GM21528 (cell line): ENCODE data around the gene CNTN6.

Source experiments
- ATAC-seq: cut with Tn5 transposase; IDR thresholded peaks from one replicate; pipeline ENCODE4 v1.9.1; 2021; ENCODE audit warnings: mild to moderate bottlenecking, moderate library complexity; ENCODE audit not compliant: unreplicated experiment, low FRiP score

CNTN6 gene

DNA sequence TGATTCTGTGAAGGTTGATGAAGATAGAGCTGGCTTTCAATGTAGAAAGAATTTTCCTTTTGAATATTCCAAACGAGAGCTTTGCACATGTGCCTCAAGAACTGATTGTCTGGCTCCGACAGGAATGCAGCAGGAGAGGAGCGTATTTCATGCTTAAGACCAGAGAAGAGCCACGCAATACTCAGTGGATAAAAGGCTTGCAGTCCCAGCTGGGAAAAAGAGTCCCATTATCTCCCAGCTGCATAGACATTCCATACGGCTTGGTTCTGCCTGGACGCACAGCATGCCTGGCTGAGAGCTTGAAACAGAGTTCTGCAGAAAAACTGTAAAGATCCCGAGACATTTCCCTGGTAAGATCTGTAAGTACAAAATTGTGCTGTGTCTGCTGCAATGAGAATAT is at the start of gene CNTN6:
Gene CNTN6, plus strand, starts transcription at position 254 of the 400 bp plus-strand sequence. CDS start 54,985 bp downstream, outside the sequence.
- ATAC-seq: no peak

GRCh38 chr3:1048558-1048957 is 44.3 kb upstream of the CNTN6 start:
- ATAC-seq: no peak

- ATAC-seq: no peak
Measured at GRCh38 chr3:1055870-1056269, 37.0 kb upstream of the CNTN6 start.

GRCh38 chr3:1056744-1057143 is 36.1 kb upstream of the CNTN6 start:
- ATAC-seq: no peak

DNA sequence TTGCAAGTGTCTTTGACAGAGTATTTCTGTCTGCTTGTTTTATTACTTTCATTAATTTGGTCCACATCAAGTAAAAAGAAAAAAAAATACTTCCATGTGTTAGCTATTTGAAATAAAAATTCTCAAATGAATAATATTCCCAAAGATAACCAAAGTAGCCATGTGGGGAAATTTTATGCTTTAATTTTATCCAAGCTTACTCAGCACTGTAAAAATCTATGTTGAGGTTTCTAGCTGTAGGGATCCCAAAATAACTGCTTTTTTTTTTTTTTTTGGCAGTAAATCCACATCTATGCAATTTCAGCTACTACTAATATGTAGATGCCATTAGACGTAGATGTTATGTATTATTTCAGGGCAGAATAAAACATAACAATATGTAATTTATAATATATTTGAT is 35.4 kb upstream of the CNTN6 start:
- no peak for ATAC-seq

GRCh38 chr3:1068985-1069384 is 23.8 kb upstream of the CNTN6 start:
- ATAC-seq: no peak

DNA sequence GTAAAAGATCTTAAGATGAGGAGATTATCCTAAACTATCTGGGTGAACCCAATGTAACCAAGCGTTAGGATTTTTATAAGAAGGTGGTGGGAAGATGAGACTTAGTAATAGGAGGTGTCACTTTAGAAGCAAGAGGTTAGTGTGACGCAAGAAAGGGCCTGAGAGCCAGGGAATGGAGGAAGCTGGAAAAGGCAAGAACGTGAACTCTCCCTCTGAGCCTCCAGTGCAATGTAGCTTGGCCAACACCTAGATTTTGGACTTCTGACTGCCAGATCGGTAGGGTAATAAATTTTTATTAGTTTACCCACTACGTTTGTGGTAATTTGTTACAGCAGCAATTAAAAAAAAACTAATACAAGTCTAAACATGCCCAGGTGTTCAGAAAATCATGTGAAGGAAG is 20.8 kb upstream of the CNTN6 start:
- no peak for ATAC-seq

- no peak for ATAC-seq
Measured at GRCh38 chr3:1079662-1080061, 13.2 kb upstream of the CNTN6 start.

GRCh38 chr3:1082108-1082507 is 10.7 kb upstream of the CNTN6 start:
- no peak for ATAC-seq

GRCh38 chr3:1087066-1087560 is 5.7 kb upstream of the CNTN6 start:
- no peak for ATAC-seq

DNA sequence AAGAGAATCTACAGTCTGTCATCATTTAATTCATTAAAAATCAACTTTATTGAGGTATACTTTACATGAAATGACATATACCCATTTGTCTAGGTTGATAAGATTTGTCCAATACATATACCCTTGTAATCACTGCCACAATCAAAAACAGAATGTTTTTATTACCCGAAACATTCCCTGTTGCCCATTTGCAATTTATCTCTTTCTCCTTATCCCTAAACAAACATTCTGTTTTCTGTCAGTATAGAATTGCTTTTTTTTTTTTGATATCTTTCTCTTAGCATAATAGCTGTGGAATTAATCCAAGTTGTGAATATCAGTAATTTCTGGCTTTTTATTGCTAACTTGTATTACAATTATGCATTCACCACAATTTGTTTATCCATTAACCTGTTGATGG is 4.3 kb upstream of the CNTN6 start:
- no peak for ATAC-seq

GRCh38 chr3:1091286-1091685 is 1.5 kb upstream of the CNTN6 start:
- ATAC-seq: no peak

DNA sequence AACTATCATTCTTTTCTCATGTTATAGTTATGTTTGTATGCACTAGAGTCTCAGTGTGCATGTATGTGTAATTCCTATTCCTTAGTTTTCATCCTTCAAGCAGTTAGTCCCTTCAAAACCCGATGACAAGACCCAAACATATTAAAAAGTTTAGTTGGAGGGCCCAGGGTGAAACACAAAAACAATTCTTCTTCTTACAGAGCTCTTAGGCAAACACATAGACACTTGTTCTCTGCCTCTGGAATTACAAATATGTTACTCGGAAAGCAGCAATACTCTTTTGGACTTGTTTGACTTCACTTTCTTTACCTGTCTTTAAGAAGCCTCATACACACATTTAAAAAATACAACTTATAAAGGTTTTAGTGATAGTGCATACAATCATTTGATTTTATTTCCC is 763 bp upstream of the CNTN6 start:
- ATAC-seq: no peak

GRCh38 chr3:1093217-1093616 is 393 bp downstream of the CNTN6 start:
- no peak for ATAC-seq

GRCh38 chr3:1103525-1103924 is 10.7 kb downstream of the CNTN6 start:
- ATAC-seq: no peak

DNA sequence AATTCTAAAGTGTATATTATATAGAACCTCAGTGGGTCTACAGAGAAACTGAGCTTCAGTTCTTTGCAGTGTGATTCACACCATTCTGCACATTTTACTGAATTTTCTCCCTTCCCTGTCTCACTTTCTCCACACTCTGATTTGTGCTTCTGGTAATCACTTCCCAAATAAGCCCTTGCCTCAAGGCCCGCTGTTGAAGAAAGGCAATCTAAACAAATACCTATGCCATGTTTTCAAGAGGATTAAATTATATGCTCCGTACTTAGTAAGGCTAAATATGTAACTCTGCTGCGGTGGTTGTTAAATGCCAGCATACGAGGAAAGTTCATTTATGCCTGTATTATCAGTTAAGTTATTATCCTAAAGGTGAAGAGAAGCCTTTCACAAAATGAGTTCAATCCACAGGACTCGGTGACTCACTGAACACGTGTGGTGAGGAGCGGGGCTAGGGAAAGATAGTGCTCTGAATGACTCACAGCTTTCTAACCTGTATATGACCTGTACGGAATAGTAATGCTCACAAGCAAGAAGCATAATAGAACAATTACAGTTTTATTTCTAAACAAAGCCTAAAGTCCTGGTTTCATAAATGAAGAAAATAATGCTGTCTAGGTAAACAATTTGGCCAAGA is 25.1 kb downstream of the CNTN6 start:
- no peak for ATAC-seq

GRCh38 chr3:1131166-1131565 is 38.3 kb downstream of the CNTN6 start:
- ATAC-seq: no peak

DNA sequence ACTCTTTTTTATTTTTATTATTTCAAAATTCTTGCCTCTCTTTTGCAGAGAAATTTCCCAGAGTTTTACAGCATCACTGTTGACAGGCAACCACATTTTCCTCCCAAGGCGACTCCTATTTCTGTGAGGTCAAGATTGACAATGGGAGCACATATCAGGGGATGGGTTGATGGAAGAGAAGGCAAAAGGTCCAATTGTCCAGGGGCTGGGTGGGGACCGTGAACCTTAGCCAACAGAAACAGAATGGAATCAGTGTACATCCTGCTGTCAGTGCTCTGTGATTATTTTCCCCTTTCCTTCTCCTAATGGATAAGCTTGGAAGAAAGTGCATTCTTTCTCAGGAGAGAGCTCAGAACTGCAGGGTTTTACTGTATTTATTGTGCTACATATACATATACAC is 42.4 kb downstream of the CNTN6 start:
- no peak for ATAC-seq

- ATAC-seq: no peak
Measured at GRCh38 chr3:1138036-1138435, 45.2 kb downstream of the CNTN6 start.

GRCh38 chr3:1139071-1139470 is 46.2 kb downstream of the CNTN6 start:
- ATAC-seq: no peak

DNA sequence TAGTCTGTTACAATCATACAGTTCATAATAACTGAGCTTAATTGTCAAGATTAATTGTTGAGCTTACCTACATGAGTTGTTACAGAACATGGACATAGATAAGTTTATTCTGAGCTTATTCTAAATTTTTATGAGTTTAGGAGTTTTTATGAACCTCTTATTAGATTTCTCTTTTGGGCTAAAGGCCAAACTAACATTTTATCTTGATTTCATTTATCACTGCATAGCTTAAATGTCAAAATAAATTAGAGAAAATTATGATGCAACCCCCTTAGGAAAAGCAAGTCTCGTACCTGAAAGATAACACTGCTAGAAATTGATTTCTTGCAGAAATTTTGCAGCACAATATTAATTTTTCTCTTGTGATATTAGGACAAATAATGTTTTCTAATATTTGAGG is 54.5 kb downstream of the CNTN6 start:
- no peak for ATAC-seq

DNA sequence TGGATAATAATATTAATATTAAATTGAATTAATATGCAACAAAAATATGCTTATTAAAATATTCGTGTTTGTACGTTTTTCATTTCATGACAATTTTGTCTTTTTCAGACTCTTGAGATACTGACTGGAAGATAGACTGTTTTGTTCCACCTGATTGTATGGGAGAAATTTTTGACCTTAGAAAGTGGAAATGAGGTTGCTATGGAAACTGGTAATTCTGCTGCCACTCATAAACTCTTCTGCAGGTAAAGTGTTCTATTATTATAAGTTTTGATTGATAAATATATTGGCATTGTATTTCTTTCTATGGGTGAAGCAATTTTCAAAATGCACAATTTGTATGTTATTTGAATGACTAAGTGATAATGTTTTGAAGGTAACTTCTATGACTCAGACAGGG is 55.0 kb downstream of the CNTN6 start:
- no peak for ATAC-seq

GRCh38 chr3:1164101-1164500 is 71.3 kb downstream of the CNTN6 start:
- ATAC-seq: no peak
